GM19395 (cell line): ENCODE results near the gene PDE8B.

Experiments used
- ATAC-seq: cut with Tn5 transposase; IDR thresholded peaks from one replicate; pipeline ENCODE4 v1.9.1; 2021; ENCODE audit warnings: mild to moderate bottlenecking, moderate library complexity; ENCODE audit not compliant: unreplicated experiment

PDE8B gene

GRCh38 chr5:77282337-77283027, 72.0 kb downstream of the PDE8B start:
- no peak for ATAC-seq

- no peak for ATAC-seq
These were observed 74.9 kb downstream of the PDE8B start for GRCh38 chr5:77285251-77285841.

GRCh38 chr5:77292026-77292757, 81.7 kb downstream of the PDE8B start:
- ATAC-seq: no peak

GRCh38 chr5:77294185-77294584, 83.7 kb downstream of the PDE8B start:
- no peak for ATAC-seq

GRCh38 chr5:77295863-77296378, 85.4 kb downstream of the PDE8B start:
- ATAC-seq: no peak

- no peak for ATAC-seq
These were observed 87.7 kb downstream of the PDE8B start for GRCh38 chr5:77298146-77298545.

GRCh38 chr5:77300451-77300850, 90.0 kb downstream of the PDE8B start:
- ATAC-seq: no peak

- ATAC-seq: no peak
These were observed 91.0 kb downstream of the PDE8B start for GRCh38 chr5:77301447-77301883.

GRCh38 chr5:77302247-77302646, 91.8 kb downstream of the PDE8B start:
- no peak for ATAC-seq

GRCh38 chr5:77302653-77303052, 92.2 kb downstream of the PDE8B start:
- ATAC-seq: no peak

- no peak for ATAC-seq
These were observed 93.9 kb downstream of the PDE8B start for GRCh38 chr5:77304388-77304787.

- ATAC-seq: no peak
These were observed 94.9 kb downstream of the PDE8B start for GRCh38 chr5:77305222-77305846.

GRCh38 chr5:77305956-77306355, 95.5 kb downstream of the PDE8B start:
- no peak for ATAC-seq

GRCh38 chr5:77306531-77306930, 96.1 kb downstream of the PDE8B start:
- ATAC-seq: no peak

GRCh38 chr5:77308154-77308960, 97.9 kb downstream of the PDE8B start:
- ATAC-seq: no peak

- no peak for ATAC-seq
These were observed 98.7 kb downstream of the PDE8B start for GRCh38 chr5:77309140-77309539.

- no peak for ATAC-seq
These were observed 100.2 kb downstream of the PDE8B start for GRCh38 chr5:77310494-77311213.

GRCh38 chr5:77311214-77311571, 100.7 kb downstream of the PDE8B start:
- ATAC-seq: no peak

- ATAC-seq: no peak
These were observed 101.9 kb downstream of the PDE8B start for GRCh38 chr5:77312413-77312812.
